Stimulated activated CD8-positive, alpha-beta memory T cell treated with anti-CD3 and anti-CD28 coated beads, Interleukin-2, amount 100 ng/mL, for 1 hour (primary cell): ENCODE data around the gene SPATA33.

Experiments
- DNase-seq, 2 donors: peaks; one replicate each; pipeline ENCODE4 v3.0.0-alpha.2; 2020; ENCODE audit warnings: low read depth in 2 of 2

SPATA33 gene

DNA sequence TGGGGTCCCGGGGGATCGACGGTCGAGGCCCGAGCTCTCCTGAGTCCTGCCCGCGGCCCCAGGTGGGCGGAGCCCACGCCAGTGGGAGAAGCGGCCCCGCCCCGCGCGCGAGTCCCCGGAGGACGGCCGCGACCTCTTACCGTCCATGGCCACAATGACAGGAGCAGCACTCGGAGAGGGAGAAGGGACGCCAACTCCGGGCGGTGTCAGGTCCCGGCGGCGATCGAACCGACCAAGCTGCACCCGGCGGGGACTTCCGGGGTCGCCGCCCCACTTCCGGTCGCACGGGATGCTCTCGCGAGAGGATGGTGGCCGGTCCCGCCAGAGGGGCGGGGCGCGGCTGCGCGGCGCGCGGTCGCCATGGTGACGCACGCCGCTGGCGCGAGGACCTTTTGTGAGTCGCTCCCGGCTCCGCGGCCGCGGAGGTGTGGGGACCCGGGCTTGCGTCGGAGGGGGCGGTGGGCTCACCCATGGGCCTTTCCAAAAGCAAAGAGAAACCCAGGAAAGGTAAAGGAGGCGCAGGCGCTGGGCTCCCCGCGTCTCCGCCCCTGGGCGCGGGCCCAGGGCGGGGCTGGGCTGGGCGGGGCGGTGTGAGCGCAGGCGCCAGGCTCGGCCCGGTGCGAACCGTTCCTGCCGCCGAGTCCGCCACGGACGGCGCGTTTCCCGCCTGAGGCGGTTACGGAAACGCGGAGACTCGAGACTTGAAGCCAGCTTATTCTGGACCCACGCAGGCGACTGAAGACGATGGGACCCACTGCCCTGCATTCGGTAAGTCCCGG lies at the start of gene SPATA33, which contains the start of gene CHMP1A:
Gene SPATA33, plus strand, starts transcription at position 395 of the 779 bp plus-strand sequence. Its CDS starts 76 bp downstream, at position 471.
Gene CHMP1A, minus strand, starts transcription at position 267 of the 779 bp plus-strand sequence. Its CDS starts 120 bp downstream, at position 147.
- DNase-seq: peak; percentile 80 to 84

DNA sequence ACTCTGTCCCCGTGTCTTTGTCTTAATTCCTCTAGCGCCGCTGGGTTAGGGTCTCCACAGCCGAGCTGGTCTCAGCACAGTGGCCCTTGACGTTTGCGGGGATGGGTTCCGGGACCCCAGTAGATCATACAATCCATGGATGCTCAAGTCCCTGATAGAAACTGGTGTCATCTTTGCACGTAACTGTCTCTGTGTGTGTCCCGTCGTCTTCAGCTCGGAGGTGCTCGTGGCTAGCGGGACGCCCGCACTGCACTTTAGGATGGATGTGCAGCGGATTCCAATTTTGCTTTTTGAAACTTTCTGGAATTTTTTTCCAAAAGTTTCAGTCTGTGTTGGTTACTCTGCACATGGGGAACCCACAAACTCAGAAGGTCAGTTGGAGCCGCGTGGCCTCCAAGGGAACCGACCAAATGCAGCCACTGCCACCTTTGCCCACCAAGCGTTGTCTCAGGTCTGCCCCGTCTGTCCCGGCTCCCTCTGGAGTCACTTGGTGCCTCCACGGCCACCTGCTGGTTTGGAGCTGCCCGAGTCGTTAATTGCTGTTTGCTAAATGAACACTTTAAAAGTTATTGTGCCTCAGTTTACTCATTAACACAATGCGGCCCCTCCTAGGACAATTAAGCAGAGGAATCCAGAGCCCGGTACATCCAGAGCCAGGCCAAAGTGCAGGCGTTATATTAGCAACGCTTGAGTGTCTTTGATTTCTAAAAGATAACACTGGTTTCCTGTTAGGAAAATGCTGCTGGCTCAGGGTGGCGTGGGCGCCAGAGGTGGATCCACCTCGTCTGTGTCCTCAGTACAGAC lies 49.5 kb upstream of the SPATA33 start:
- no peak for DNase-seq

DNA sequence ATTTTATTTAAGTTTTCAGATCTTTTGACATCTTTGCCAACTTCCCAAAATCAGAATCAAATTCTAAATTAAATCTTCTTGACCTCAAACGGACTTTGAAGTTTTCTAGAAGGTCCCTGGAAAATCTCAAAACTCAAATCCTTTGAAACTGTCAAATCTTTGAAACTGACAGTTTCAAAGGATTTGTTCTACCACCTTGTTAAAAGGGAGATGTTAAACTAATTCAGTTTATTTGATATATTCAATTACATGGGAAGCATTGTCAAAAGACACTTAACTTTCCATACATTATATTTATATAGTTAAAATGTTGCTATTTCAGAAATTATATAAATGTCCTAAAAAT lies 47.6 kb upstream of the SPATA33 start:
- no peak for DNase-seq

DNA sequence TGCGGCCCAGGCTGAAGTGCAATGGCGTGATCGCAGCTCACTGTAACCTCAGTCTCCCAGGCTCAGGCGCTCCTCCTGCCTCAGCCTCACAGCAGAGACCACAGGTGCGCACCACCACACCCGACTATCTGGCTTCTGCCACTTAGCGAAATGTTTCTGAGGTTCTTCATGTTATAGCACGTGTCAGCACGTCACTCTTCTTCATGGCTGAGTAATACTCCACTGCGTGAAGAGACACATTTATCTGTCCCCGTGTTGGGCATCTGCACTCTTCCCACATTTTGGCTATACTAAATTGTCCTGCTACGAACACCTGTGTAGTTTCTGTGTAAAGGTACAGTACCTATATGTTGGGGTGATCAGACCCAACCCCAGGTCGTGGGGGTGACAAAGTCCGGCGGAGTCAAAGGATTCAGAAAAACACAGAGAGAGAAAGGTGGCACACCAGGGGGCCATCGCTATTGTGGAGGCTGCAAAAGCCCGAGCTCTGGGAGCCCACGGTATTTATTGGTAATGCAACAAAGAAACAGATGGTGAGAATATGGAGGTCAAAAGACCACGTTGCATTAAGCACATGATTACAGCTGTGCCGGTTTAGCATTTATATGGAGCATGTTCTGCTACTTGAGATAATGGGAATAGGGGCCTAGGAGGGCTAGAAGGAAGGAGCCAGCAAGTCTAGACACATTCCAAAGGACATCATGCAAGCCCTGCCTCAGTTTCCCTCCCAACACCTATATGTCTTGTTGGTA lies 45.0 kb upstream of the SPATA33 start:
- no peak for DNase-seq

DNA sequence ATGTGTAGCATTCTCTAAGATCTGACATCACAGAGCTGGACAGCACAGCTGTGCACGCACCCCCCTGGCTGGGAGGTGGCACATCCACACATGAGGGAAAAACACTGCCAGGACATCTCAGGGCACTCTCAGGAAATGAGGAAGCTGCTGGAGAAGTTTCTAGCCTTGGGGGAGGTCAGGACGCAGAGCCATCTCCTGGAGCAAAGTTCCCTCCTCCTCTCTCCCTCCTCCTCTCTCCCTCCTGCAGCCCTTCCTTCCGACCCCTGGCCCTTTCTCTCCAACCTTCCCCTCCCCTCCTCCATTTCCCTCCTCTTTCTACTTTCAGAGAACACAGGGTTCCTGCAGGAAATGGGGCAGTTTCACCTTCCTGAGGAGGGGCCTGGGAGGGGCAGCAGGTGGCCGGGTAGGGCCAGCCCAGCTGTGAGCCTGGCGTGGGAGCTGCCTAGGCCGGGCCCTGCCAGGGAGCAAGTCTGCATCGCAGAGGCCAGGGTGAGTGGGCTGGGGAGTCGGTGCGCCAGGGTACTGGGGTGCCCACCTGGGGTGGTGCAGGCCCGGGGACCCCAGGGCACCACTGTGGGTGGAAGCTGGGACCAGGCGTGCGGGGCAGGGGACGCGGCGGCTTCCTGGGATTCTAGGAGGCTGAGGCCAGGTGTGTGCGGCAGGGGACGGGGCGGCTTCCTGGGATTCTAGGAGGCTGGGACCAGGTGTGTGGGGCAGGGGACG lies 44.2 kb upstream of the SPATA33 start, which contains the start of gene DPEP1:
Gene DPEP1, plus strand, starts transcription at position 412 of the 723 bp plus-strand sequence. CDS start 16,769 bp downstream, outside the sequence.
- DNase-seq: no peak

DNA sequence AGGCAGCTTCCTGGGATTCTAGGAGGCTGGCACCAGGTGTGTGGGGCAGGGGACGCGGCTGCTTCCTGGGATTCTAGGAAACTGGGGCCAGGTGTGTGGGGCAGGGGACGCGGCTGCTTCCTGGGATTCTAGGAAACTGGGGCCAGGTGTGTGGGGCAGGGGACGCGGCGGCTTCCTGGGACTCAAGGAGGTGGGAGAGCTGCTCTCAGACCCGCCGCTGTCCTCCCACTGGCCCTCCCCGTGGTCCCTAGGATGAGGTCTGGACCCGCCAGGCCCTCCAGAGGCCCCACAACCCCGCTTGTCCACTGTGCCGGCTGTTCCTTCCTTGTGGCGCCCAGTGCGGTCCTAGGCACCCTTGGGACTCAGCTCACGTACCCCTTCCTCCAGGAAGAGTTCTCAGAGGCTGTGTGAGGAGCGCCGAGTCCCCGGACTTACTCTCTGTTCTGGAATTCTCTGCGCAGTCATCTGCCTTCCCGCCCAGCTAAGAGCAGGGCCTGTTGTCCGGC lies 43.6 kb upstream of the SPATA33 start:
- DNase-seq: no peak

DNA sequence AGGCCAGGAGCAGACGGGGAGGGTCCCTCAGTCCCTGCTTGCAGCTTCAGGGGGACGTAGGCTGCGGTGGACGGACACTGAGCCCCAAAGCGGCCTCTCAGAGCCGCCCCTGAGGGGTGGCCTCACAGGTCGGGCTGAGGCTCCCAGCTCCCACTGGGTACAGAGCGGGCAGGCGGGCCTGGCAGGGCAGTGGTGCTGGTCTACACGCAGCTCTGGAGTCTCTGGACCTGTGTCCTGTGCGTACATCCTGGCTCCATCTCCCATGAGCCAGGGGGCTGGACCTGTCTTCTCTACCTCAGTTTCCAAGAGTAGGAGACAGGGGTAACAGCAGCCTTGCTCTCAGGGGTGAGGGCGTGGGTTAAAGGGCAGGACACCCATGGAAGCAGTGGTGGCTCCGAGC lies 42.5 kb upstream of the SPATA33 start:
- no peak for DNase-seq

DNA sequence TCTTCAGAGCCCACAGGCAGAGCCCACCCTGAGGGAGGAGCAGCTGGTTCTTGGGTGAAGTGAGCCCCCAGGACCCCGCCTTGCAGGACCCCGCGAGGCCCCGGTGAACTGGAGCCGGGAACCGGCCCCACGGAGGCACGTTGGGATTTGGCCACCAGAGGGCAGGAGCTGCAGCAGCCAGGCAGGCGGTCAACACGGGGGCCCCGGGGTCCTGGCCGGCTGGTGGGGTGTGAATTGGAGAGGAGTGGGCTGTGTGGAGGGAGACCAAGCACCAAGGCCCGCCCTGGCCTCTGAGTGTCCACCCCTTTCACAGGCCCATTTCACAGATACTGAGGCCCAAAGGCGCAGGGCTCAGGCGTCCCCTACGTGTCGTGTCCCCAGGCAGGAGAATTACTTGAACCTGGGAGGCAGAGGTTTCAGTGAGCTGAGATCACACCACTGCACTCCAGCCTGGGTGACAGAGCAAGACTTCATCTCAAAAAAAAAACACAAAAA lies 42.0 kb upstream of the SPATA33 start:
- no peak for DNase-seq

DNA sequence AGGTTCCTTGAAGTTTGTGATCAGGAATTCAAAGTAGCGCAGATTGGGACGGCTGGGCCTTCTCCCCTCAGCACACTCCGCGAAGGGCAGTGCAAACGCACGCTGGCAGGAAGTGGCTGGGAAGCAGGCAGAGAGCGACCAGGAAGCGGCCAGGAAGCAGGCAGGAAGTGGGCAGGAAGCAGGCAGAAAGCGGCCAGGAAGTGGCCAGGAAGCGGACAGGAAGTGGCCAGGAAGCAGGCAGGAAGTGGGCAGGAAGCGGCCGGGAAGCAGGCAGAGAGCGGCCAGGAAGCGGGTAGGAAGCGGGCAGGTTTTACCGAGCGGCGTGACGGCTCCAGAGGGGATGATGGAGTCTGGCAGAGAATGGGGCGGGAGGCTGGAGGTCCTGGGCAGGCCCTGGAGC lies 41.0 kb upstream of the SPATA33 start:
- no peak for DNase-seq

DNA sequence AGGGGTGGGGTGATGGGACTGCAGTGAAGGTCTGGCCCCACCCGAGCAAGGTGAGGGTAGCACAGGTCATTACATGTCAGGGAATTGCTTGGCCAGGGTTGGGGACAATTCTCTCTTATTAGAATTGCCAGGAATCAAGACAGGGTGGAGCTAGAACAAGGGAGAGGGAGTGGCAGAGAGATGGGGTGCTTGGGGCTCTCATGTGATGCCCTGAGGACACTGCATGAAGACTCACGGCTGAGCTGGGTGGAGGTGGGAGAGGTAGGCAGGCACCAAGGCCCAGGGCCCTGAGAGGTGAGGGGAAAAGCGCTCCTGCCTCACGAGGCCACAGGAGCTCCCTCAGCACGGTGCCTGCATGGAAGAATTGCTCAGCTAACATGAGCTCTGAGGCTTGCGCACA lies 40.6 kb upstream of the SPATA33 start:
- no peak for DNase-seq

DNA sequence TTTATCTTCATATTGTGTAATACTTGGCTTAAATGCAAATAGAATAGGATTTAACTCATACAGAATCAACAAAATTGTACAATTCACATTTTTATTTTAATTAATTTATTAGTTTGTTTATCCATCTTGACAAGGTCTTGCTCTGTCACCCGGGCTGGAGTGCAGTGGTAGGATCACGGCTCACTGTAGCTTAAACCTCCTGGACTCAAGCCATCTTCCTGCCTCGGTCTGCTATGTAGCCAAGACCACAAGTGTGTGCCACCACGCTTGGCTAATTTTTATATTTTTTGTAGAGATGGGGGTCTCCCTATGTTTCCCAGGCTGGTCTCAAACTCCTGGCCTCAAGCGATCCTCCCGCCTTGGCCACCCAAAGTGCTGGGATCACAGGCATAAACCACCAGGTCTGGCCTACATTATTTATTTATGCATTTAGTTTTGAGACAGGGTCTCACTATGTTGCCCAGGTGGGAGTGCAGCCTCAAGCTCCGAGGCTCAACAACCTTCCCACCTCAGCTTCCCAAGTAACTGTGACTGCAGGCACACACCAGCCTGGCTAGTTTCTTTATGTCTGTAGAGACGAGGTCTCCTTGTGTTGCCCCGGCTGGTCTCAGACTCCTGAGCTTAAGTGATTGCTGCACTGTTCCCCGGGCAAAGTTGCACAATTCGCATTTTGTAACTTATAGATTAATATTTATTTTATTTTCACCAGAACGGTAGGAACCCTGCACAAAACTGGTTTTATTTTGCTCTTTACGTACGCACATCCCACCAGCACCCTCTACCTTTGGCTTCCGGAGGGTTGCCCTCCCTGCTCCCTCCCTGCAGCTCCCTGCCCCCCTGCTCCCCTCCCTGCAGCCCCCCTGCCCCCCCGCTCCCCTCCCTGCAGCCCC lies 39.3 kb upstream of the SPATA33 start:
- no peak for DNase-seq

DNA sequence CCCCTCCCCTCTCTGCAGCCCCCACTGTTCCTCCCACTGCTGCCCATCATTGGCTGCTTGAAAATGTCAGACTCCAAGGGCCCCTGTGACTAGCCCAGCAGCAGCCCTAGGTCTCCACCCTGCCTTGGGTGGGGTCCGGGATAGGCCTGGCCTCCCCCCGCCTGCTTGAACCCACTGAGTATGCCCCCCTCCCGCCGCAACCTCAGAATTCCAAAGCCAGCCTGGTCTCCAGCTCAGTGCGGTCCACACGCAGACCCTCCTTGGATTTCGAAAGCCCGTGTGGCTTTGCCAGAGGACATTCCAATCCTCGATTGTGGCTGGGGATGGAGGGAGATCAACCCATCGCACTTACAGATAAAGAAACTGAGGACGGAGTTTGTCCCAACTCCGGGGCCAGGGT lies 37.8 kb upstream of the SPATA33 start:
- DNase-seq: no peak

DNA sequence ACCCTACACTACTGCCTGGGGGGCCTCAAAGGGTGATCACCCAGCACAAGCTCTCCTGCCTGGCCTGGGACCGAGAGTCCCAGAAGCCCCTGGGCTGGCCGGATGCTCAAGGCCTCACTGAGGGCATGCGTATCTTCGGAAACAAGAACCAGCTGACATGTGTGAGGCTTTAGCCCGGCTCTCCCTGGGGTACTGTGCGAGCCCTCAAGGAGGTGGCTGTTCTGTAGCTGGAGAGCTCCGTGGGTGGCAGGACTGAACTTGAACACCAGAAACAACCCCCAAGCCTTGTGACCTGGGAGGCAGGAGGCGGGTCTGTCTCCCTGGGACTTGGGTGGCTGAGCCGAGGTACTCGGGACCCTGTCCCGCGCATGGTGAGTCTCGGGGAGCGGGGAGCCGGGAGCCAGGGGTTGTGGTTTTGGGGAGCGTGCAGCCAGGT lies 37.2 kb upstream of the SPATA33 start:
- DNase-seq: no peak

DNA sequence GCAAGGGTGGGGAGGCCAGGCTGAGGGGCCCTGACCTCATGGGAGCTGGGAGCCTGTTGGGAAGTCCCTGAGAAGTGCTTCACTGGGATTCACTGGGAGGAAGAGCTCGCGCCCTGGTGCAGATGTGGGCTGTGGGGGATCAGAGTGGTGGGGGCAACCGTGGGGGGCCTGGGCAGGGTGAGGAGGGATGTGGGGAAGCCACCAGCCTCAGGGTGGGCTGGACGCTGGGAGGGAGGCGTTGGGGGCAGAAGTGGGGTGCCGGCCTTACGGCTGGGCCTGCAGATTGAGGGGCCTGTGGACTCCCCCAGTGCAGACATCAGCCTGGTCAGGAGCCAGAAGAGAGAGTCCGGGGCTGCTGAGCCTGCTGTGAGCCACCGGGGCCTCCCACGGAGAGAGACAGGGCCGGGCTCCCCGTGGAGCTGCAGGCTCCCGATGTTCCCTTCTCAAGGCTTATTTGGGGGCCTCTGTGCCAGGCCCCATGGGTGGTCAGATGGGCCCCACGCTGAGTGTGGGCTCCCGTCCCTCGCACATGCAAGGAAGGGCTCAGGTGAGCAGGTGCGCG lies 36.4 kb upstream of the SPATA33 start:
- DNase-seq: no peak

DNA sequence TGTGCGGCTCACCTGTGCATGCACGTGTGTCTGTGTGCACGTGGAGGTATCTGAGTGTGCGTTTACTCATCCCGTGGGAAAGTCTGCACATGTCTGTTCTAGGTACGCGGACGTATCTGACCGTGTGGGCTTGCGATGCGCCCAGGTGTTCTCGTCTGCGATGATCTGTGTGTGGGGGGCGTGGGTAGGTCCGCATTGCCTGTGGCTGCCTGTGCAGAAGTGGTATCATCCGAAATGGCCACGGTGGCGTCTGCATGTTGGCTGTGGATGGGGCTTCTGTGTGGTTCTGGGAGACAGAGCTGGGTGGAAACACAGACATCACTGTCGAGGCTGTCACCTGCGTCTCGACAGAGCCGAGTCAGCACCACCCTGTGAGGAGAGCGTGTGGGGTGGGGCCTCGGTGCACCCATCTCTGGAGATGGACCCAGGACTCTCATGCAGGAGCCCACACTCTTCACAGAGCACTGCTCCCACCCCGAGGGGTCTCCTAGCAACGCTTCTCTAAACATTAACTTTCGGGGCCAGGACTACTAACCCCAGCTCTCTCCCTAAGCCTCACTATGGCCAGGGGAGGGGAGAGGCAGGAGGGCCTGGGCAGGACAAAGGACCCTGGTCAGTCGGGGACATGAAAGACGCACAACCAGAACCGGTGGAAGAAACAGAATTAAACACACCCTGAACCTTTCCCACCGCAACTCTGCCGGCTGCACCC lies 35.8 kb upstream of the SPATA33 start:
- no peak for DNase-seq

DNA sequence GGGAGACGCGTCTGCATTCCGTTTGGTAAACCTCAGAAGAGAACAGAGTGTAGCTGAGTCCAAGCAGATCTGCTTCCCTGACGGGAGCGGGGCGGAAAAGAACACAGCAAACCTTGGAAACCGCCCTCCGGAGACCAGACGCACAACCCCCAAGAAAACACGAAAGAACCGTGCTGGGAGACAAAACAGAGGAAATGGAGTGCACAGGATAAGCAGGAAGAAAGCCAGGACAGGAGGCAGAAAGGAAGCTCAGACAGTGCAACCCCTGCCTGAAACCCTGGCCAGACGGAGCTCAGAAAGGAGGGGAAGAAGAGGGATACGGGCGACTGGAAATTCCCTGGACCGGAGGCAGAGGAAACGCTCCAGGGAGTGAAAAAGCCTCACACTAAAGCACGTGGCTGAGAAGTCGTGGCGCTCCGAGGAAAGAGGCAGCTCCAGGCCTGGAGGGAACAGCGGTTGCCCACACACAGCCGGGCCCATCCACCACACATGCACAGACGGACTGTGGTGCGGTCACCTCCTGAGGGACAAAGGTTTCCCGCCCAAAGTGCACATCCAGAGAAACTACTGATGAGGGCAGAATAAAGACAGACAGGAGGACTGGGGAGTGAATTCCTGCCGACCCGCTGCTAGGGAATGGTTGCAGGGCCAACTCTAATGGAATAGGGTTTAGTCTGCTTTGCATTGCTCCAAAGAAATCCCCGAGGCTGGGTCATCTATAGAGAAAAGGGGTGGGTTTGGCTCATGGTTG lies 34.0 kb upstream of the SPATA33 start:
- no peak for DNase-seq

DNA sequence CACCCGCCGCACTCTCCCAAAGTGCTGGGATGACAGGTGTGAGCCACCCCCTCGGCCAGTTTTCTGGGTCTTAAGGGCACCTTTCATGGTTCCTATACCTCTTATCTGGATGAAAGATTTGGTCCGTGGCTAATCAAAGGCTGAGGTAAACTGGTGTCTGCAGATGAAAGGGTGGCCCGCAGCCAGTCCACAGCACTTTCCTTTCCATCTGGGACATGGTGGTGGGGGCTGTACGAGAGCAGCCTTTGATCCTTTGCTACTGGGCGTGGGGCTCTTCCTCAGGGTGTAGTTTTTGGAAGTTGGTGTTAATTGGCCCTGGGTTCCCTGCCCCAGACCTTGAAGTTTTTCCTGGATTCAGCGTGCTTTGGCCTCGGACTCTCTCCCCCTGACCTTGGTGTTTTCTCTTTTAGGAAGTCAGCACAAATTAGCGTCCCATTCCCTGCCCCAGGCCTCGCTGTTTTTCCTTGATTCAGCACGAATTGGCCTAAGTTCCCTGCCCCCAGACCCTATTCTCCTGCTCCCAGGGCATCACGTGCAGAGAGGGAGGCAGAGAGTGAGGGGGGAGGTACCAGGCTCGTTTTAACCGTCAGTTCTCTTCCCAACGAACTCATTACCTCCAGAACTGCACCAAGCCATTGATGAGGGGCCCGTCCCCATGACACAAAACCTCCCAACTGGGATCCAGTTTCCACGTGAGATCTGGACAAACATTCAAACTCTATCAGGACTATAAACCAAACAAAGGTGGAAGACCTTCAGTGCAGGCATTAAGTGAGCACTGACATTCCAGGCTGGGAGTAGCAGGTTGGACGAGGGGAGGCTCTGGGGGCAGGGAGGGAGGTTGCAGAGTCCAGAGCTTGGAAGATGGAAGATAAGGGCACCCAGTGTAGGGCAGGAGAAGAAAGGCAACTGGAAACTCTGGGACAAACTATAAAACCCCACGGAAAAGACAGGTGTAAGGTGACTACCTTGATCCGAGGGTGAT lies 32.6 kb upstream of the SPATA33 start:
- DNase-seq: no peak
